Measurements from ENCODE around the gene MTA3.

MTA3 gene

DNA sequence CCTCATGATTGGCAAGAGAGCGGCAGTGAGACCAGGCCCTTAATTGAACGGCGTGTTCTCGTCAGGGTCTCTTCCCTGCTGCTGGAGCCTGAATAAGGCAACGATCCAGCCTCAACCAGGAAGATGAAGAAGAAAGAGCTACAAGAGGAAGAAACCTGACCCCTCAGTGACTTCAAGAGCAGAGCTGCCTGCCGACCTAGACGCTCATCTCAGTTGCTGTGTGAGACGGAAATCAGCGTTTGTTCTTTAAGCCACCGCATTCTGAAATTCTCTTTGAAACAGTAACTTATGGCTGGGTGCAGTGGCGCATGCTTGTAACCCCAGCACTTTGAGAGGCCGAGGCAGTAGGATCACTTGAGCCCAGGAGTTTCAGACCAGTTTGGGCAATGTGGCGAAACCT is 45.1 kb upstream of the MTA3 start:
- H3K27me3 ChIP-seq (ENCODE audit: control insufficient read depth, low read length): no peaks in the 10 kb centered on the region
- H3K9me3 ChIP-seq (ENCODE audit: control insufficient read depth, insufficient read depth, low read length): peaks cover 4% of the 10 kb centered on the region; the same call in 1 of the 2 replicates
- H3K27ac ChIP-seq (ENCODE audit: low read depth, low read length): no peak overlapping the region
- no peaks in the 10 kb centered on the region for H3K4me1 ChIP-seq (ENCODE audit: control insufficient read depth, low read length)
- no peaks in the 10 kb centered on the region for H3K79me2 ChIP-seq (ENCODE audit: control insufficient read depth, low read length)
- no peak for TF ChIP-seq EZH2phosphoT487 (IDR thresholded peaks at IDR 0.05; ENCODE audit: borderline replicate concordance, low read length)
- TF ChIP-seq, protein P1, sequence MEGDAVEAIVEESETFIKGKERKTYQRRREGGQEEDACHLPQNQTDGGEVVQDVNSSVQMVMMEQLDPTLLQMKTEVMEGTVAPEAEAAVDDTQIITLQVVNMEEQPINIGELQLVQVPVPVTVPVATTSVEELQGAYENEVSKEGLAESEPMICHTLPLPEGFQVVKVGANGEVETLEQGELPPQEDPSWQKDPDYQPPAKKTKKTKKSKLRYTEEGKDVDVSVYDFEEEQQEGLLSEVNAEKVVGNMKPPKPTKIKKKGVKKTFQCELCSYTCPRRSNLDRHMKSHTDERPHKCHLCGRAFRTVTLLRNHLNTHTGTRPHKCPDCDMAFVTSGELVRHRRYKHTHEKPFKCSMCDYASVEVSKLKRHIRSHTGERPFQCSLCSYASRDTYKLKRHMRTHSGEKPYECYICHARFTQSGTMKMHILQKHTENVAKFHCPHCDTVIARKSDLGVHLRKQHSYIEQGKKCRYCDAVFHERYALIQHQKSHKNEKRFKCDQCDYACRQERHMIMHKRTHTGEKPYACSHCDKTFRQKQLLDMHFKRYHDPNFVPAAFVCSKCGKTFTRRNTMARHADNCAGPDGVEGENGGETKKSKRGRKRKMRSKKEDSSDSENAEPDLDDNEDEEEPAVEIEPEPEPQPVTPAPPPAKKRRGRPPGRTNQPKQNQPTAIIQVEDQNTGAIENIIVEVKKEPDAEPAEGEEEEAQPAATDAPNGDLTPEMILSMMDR (IDR thresholded peaks at IDR 0.05; ENCODE audit: low read depth, low read length, poor library complexity, severe bottlenecking): no peak
- H3F3A ChIP-seq (ENCODE audit: control insufficient read depth, insufficient read depth): no peaks in the 10 kb centered on the region
- H3K4me3 ChIP-seq (ENCODE audit: low read length): no peak overlapping the region
- no peaks in the 10 kb centered on the region for H4K20me1 ChIP-seq (ENCODE audit: control insufficient read depth, insufficient read depth, low read depth, low read length)
- no peak overlapping the region for H3K4me2 ChIP-seq (ENCODE audit: low read length)
- H3K9me2 ChIP-seq (replicated peaks; ENCODE audit: control insufficient read depth, low read length): no peaks in the 10 kb centered on the region
- H3K36me3 ChIP-seq (ENCODE audit: control insufficient read depth, low read length): no peaks in the 10 kb centered on the region

DNA sequence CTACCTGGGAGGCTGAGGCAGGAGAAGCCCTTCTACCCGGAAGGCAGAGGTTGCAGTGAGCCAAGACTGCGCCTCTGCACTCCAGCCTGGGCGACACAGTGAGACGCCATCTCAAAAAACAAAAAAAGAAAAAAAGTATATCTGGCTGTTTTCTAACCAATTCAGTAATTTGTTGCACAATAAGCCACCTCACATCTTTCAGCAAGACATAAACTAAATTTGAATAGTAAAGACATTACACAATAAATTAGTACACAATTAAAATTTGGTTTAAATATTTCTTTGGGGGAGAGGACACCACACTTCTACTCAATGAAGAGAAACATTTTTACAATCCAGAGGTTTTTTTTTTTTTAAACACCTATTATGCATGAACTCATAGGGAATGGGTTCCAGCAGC is 36.0 kb upstream of the MTA3 start:
- Histone ChIP-seq H3K4me1 (ENCODE audit: control insufficient read depth, low read length) (no peaks in the 10 kb centered on the region), H3K4me3 (ENCODE audit: low read length) (no peak overlapping the region), H3K27me3 (ENCODE audit: control insufficient read depth, low read length) (no peaks in the 10 kb centered on the region), H3F3A (ENCODE audit: control insufficient read depth, insufficient read depth) (no peaks in the 10 kb centered on the region), H3K9me2 (replicated peaks; ENCODE audit: control insufficient read depth, low read length) (no peaks in the 10 kb centered on the region), H3K79me2 (ENCODE audit: control insufficient read depth, low read length) (no peaks in the 10 kb centered on the region), H4K20me1 (ENCODE audit: control insufficient read depth, insufficient read depth, low read depth, low read length) (no peaks in the 10 kb centered on the region), H3K27ac (ENCODE audit: low read depth, low read length) (no peak overlapping the region), H3K4me2 (ENCODE audit: low read length) (no peak overlapping the region), H3K36me3 (ENCODE audit: control insufficient read depth, low read length) (no peaks in the 10 kb centered on the region), H3K9me3 (ENCODE audit: control insufficient read depth, insufficient read depth, low read length) (no peaks in the 10 kb centered on the region)
- no peak for TF ChIP-seq EZH2phosphoT487 (IDR thresholded peaks at IDR 0.05; ENCODE audit: borderline replicate concordance, low read length)
- TF ChIP-seq, protein P1 (IDR thresholded peaks at IDR 0.05; ENCODE audit: low read depth, low read length, poor library complexity, severe bottlenecking): no peak

DNA sequence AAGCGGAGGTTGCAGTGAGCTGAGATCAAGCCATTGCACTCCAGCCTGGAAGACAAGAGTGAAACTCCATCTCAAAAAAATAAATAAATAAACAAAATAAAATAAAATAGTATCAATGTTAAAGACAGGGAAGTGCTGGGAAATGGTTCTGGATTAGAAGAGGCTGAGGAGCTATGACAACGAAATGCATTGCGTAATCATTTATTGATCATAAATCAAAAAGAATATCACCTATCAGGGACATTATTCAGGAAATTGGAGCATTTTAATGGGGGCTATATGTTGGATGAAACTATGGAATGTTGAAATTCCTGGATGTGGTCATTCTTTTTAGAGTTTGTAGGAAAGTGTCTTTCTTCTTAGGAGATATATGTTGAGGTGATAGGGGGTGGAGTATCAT is 30.9 kb upstream of the MTA3 start:
- Histone ChIP-seq H3K27me3 (ENCODE audit: control insufficient read depth, low read length) (no peaks in the 10 kb centered on the region), H3K4me1 (ENCODE audit: control insufficient read depth, low read length) (no peaks in the 10 kb centered on the region), H3K9me3 (ENCODE audit: control insufficient read depth, insufficient read depth, low read length) (no peaks in the 10 kb centered on the region), H3K9me2 (replicated peaks; ENCODE audit: control insufficient read depth, low read length) (no peaks in the 10 kb centered on the region), H3K4me3 (ENCODE audit: low read length) (no peak overlapping the region), H3K4me2 (ENCODE audit: low read length) (no peak overlapping the region), H4K20me1 (ENCODE audit: control insufficient read depth, insufficient read depth, low read depth, low read length) (no peaks in the 10 kb centered on the region), H3K79me2 (ENCODE audit: control insufficient read depth, low read length) (no peaks in the 10 kb centered on the region), H3F3A (ENCODE audit: control insufficient read depth, insufficient read depth) (no peaks in the 10 kb centered on the region), H3K27ac (ENCODE audit: low read depth, low read length) (no peak overlapping the region), H3K36me3 (ENCODE audit: control insufficient read depth, low read length) (no peaks in the 10 kb centered on the region)
- TF ChIP-seq, protein P1 (IDR thresholded peaks at IDR 0.05; ENCODE audit: low read depth, low read length, poor library complexity, severe bottlenecking): no peak
- no peak for TF ChIP-seq EZH2phosphoT487 (IDR thresholded peaks at IDR 0.05; ENCODE audit: borderline replicate concordance, low read length)

DNA sequence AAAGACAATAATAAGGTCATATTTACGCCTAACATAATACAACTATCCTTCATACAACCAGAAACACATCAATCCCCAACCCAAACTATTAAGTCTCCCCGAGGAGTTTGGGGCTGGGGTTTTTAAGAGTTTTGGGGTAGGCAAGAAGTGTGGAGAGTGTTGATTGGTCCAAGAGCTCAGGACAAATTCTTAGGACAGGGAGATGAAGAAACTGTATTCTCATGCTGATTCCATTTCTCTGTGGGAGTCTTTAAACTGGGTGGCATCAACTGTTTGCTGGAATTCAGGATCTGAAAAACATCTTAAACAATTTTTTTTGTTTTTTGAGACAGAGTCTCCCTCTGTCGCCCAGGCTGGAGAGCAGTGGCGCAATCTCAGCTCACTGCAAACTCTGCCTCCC is 25.6 kb upstream of the MTA3 start:
- H3K36me3 ChIP-seq (ENCODE audit: control insufficient read depth, low read length): no peaks in the 10 kb centered on the region
- H4K20me1 ChIP-seq (ENCODE audit: control insufficient read depth, insufficient read depth, low read depth, low read length): no peaks in the 10 kb centered on the region
- no peak overlapping the region for H3K4me2 ChIP-seq (ENCODE audit: low read length)
- H3K9me2 ChIP-seq (replicated peaks; ENCODE audit: control insufficient read depth, low read length): no peaks in the 10 kb centered on the region
- no peaks in the 10 kb centered on the region for H3K79me2 ChIP-seq (ENCODE audit: control insufficient read depth, low read length)
- TF ChIP-seq, protein P1 (IDR thresholded peaks at IDR 0.05; ENCODE audit: low read depth, low read length, poor library complexity, severe bottlenecking): no peak
- TF ChIP-seq EZH2phosphoT487 (IDR thresholded peaks at IDR 0.05; ENCODE audit: borderline replicate concordance, low read length): no peak
- H3K27ac ChIP-seq (ENCODE audit: low read depth, low read length): no peak overlapping the region
- peaks cover 21% of the 10 kb centered on the region for H3K4me1 ChIP-seq (ENCODE audit: control insufficient read depth, low read length)
- no peaks in the 10 kb centered on the region for H3F3A ChIP-seq (ENCODE audit: control insufficient read depth, insufficient read depth)
- no peaks in the 10 kb centered on the region for H3K9me3 ChIP-seq (ENCODE audit: control insufficient read depth, insufficient read depth, low read length)
- no peaks in the 10 kb centered on the region for H3K27me3 ChIP-seq (ENCODE audit: control insufficient read depth, low read length)
- H3K4me3 ChIP-seq (ENCODE audit: low read length): no peak overlapping the region

Measured in DOHH2 (cell line).